Body of pancreas (tissue), 4 donors: ENCODE results near the gene GPR26. TPM values are rescaled to one million over a fixed set of nuclear protein-coding genes. Genes with fewer than 3 reads are reported as not detected.

Source experiments
- ATAC-seq: fragments of 150-250 bp; one replicate; pipeline ENCODE4 v1.9.1; 2016
- DNase-seq, 4 donors: peaks; one replicate each; pipeline ENCODE4 v3.0.0-alpha.2; 2019
- H3K27ac ChIP-seq, 4 donors: fragments of 200-600 bp; sonication (generic); 1 replicate in 3 of 4; 2 replicates in 1 of 4; pipeline versions ENCODE4 v1.5.1 to v1.6.1; 2016 to 2019; ENCODE audit warnings: mild to moderate bottlenecking in 1 of 4, mixed read lengths in 1 of 4, moderate library complexity in 1 of 4
- H3K27me3 ChIP-seq, 2 donors: fragments of 200-600 bp; sonication (generic); one replicate each; pipeline ENCODE4 v1.6.0; 2016; ENCODE audit warnings: mild to moderate bottlenecking in 1 of 2
- H3K36me3 ChIP-seq, 2 donors: fragments of 200-600 bp; sonication (generic); replicated peaks in 1 of 2; 2 replicates each; pipeline ENCODE4 v1.5.1; 2016; ENCODE audit warnings: low read depth in 2 of 2; ENCODE audit not compliant: insufficient read depth in 1 of 2
- H3K4me1 ChIP-seq: fragments of 200-600 bp; sonication (generic); one replicate; pipeline ENCODE4 v1.6.0; 2016
- H3K4me3 ChIP-seq, 2 donors: fragments of 200-600 bp; sonication (generic); 1 replicate in 1 of 2; 2 replicates in 1 of 2; pipeline ENCODE4 v1.5.1; 2016 to 2019
- H3K9me3 ChIP-seq, 3 donors: fragments of 200-600 bp; sonication (generic); 1 replicate in 2 of 3; 2 replicates in 1 of 3; pipeline ENCODE4 v1.5.1; 2016
- CTCF ChIP-seq, 7 experiments: fragments of 450-650 bp in 4 of 7; fragments of 200-600 bp in 3 of 7; sonication (generic) in 3 of 7; IDR thresholded peaks; one replicate each; pipeline ENCODE4 v1.5.1; 2016 to 2019; ENCODE audit warnings: antibody characterized with exemption in 7 of 7
- POLR2A ChIP-seq, 3 donors: fragments of 450-650 bp; IDR thresholded peaks; one replicate each; pipeline ENCODE4 v1.6.1; 2016; ENCODE audit warnings: antibody characterized with exemption in 3 of 3, mild to moderate bottlenecking in 2 of 3
- WGBS, 2 donors: methylation state at CpG; one replicate each; pipeline ENCODE4 v1.1.5; 2017; 5-methylcytosine and 5-hydroxymethylcytosine counted together
- intact Hi-C: fragments of 100-400 bp; cut with DNase I; formaldehyde crosslinking; loops from one replicate; pipeline ENCODE4 v1.15.1; 2023
- total RNA-seq, 2 donors: library from RNA; depleted of rRNA; stranded (reverse); fragments of >200 nt; gene quantifications; one replicate each; pipeline ENCODE4 v1.1.0, GENCODE V29; 2016

Gene GPR26
- total RNA-seq, 2 donors from 2014 or later = not detected

DNA sequence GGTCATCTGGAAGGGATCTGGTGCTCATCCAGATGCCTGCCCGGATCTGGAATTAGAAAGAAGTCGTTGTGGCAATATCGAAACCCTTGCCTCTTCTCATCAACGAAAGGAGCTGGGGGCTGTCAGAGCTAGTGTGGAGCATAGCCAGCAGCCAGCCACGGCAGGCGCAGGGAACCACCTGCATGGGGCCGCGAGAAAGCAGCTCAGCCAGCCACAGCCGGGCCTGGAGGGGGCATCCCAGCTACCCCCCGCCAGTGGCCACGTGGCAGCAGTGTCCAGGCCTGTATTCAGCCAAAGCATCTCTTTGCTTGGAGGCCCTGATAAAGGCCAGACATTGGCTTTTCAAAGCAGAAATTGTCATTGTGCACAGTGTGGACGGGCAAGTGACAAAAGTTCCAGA is 19.1 kb downstream of the GPR26 start:
- TF ChIP-seq CTCF (IDR thresholded peaks at IDR 0.05) (no peak), POLR2A (IDR thresholded peaks at IDR 0.05) (no peak)
- Histone ChIP-seq H3K27me3 (peaks cover 0 to 4% of the 10 kb centered on the region in 2 donors), H3K27ac (no peak overlapping the region), H3K9me3 (no peaks in the 10 kb centered on the region), H3K4me1 (no peaks in the 10 kb centered on the region), H3K36me3 (no peaks in the 10 kb centered on the region), H3K4me3 (no peak overlapping the region)
- 45 to 52% methylated on average over 4 to 12 of the region's 12 CpGs for WGBS, 2 donors
- intact Hi-C loops = no loop called here
- DNase-seq (no peak), ATAC-seq (no peak)

GRCh38 chr10:123687758-123688157 is 21.6 kb downstream of the GPR26 start:
- Histone ChIP-seq H3K36me3 (no peaks in the 10 kb centered on the region), H3K4me1 (no peaks in the 10 kb centered on the region), H3K27ac (no peak overlapping the region), H3K9me3 (no peaks in the 10 kb centered on the region), H3K27me3 (peaks cover 0 to 4% of the 10 kb centered on the region in 2 donors), H3K4me3 (no peak overlapping the region)
- ATAC-seq (no peak), DNase-seq (no peak)
- intact Hi-C loops = no loop called here
- 46 to 48% methylated on average over 9 to 13 of the region's 13 CpGs for WGBS, 2 donors
- TF ChIP-seq POLR2A (IDR thresholded peaks at IDR 0.05) (no peak), CTCF (IDR thresholded peaks at IDR 0.05) (no peak)

DNA sequence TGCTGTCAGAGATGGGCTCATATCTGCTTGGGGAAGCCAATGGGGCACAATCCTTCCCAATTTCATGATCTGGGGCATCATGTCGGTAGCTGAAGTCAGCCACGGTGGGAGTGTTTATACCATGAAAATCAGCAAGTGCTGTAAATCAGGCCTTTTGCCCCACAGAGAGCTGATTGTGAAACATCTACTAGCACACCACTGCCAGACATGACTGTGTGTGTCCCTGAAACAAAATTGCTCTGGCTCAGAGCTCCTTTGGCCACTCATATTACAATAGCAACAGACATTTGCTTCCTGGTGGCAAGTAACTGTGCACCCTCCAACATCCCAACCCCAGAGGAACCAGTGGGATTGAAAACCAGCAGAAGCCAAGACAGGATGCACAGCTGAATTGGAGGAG is 23.7 kb downstream of the GPR26 start:
- H3K9me3 ChIP-seq = no peaks in the 10 kb centered on the region
- no peaks in the 10 kb centered on the region for H3K36me3 ChIP-seq
- intact Hi-C loops = no loop called here
- no peak overlapping the region for H3K27ac ChIP-seq
- H3K27me3 ChIP-seq = no peaks in the 10 kb centered on the region
- H3K4me3 ChIP-seq = no peak overlapping the region
- 73 to 78% methylated on average over 2 of the region's 2 CpGs for WGBS, 2 donors
- H3K4me1 ChIP-seq = no peaks in the 10 kb centered on the region
- no peak for DNase-seq
- TF ChIP-seq POLR2A (IDR thresholded peaks at IDR 0.05) (no peak), CTCF (IDR thresholded peaks at IDR 0.05) (no peak)
- no peak for ATAC-seq

- ATAC-seq = no peak
- TF ChIP-seq POLR2A (IDR thresholded peaks at IDR 0.05) (no peak), CTCF (IDR thresholded peaks at IDR 0.05) (no peak)
- WGBS, 2 donors = 61 to 62% methylated on average over 5 to 6 of the region's 6 CpGs
These were observed 37.1 kb downstream of the GPR26 start for GRCh38 chr10:123703195-123703790.

GRCh38 chr10:123704076-123704475 is 37.9 kb downstream of the GPR26 start:
- Histone ChIP-seq H3K27ac (no peak overlapping the region), H3K9me3 (no peaks in the 10 kb centered on the region), H3K36me3 (no peaks in the 10 kb centered on the region), H3K4me1 (no peaks in the 10 kb centered on the region), H3K27me3 (no peaks in the 10 kb centered on the region), H3K4me3 (no peak overlapping the region)
- DNase-seq = no peak
- WGBS, 2 donors = 73 to 74% methylated on average over 8 of the region's 8 CpGs
- TF ChIP-seq CTCF (IDR thresholded peaks at IDR 0.05) (no peak), POLR2A (IDR thresholded peaks at IDR 0.05) (no peak)
- no peak for ATAC-seq
- intact Hi-C loops = no loop called here

More at GRCh38 chr10:123703195-123703790, 37.1 kb downstream of the GPR26 start:
- Histone ChIP-seq H3K27me3 (no peaks in the 10 kb centered on the region), H3K9me3 (no peaks in the 10 kb centered on the region), H3K4me1 (no peaks in the 10 kb centered on the region), H3K36me3 (no peaks in the 10 kb centered on the region), H3K27ac (no peak overlapping the region), H3K4me3 (no peak overlapping the region)
- DNase-seq = no peak
- intact Hi-C loops = no loop called here
